HG03097 (cell line): ENCODE data around the gene MAP3K20.
"Not testable (repeated sequence)": the region's sequence is repeated elsewhere in the genome, so short reads cannot be mapped to it uniquely, and the experiment has no call there.

ENCODE experiments used
- ATAC-seq: cut with Tn5 transposase; IDR thresholded peaks from one replicate; pipeline ENCODE4 v1.9.1; 2021; ENCODE audit not compliant: unreplicated experiment, low FRiP score

Gene MAP3K20

GRCh38 chr2:173191601-173192000 is 116.0 kb downstream of the MAP3K20 start:
- ATAC-seq, result no peak

- no peak for ATAC-seq
Observed at GRCh38 chr2:173192071-173192470, 116.4 kb downstream of the MAP3K20 start.

- no peak for ATAC-seq
Observed at GRCh38 chr2:173193925-173194324, 118.3 kb downstream of the MAP3K20 start.

GRCh38 chr2:173195100-173195499 is 119.5 kb downstream of the MAP3K20 start:
- ATAC-seq, result no peak

GRCh38 chr2:173196080-173196479 is 120.4 kb downstream of the MAP3K20 start:
- no peak for ATAC-seq

GRCh38 chr2:173196638-173197037 is 121.0 kb downstream of the MAP3K20 start:
- ATAC-seq, result no peak

- no peak for ATAC-seq
Observed at GRCh38 chr2:173198327-173198726, 122.7 kb downstream of the MAP3K20 start.

- ATAC-seq, result no peak
Observed at GRCh38 chr2:173199294-173199693, 123.6 kb downstream of the MAP3K20 start.

GRCh38 chr2:173202570-173202969 is 126.9 kb downstream of the MAP3K20 start:
- no peak for ATAC-seq

GRCh38 chr2:173204316-173204715 is 128.7 kb downstream of the MAP3K20 start:
- ATAC-seq, result no peak

- no peak for ATAC-seq
Observed at GRCh38 chr2:173205375-173205774, 129.7 kb downstream of the MAP3K20 start.

- not testable (repeated sequence) for ATAC-seq
Observed at GRCh38 chr2:173207124-173207523, 131.5 kb downstream of the MAP3K20 start.

GRCh38 chr2:173210270-173211196 is 134.9 kb downstream of the MAP3K20 start:
- peak; percentile 67 for ATAC-seq

- no peak for ATAC-seq
Observed at GRCh38 chr2:173213181-173213580, 137.5 kb downstream of the MAP3K20 start.

GRCh38 chr2:173214213-173214612 is 138.6 kb downstream of the MAP3K20 start:
- ATAC-seq, result no peak

- no peak for ATAC-seq
Observed at GRCh38 chr2:173215316-173215715, 139.7 kb downstream of the MAP3K20 start.

- no peak for ATAC-seq
Observed at GRCh38 chr2:173216051-173216450, 140.4 kb downstream of the MAP3K20 start.

- ATAC-seq, result no peak
Observed at GRCh38 chr2:173216668-173217067, 141.0 kb downstream of the MAP3K20 start.

GRCh38 chr2:173217116-173217840 is 141.6 kb downstream of the MAP3K20 start:
- no peak for ATAC-seq

- no peak for ATAC-seq
Observed at GRCh38 chr2:173218326-173219056, 142.8 kb downstream of the MAP3K20 start.

GRCh38 chr2:173221132-173221695 is 145.6 kb downstream of the MAP3K20 start:
- ATAC-seq, result no peak
